Inferior parietal cortex (tissue), 1 donor: ENCODE results near the gene GRHPR.
"Not testable (repeated sequence)": the region's sequence is repeated elsewhere in the genome, so short reads cannot be mapped to it uniquely, and the experiment has no call there.

ENCODE experiments used
- DNase-seq: peaks from one replicate; pipeline ENCODE4 v3.0.0-alpha.2; 2016; ENCODE audit errors: extremely low spot score

The GRHPR gene

GRCh38 chr9:37421914-37422288 lies 595 bp upstream of the GRHPR start:
- peak; percentile 43 for DNase-seq

DNA sequence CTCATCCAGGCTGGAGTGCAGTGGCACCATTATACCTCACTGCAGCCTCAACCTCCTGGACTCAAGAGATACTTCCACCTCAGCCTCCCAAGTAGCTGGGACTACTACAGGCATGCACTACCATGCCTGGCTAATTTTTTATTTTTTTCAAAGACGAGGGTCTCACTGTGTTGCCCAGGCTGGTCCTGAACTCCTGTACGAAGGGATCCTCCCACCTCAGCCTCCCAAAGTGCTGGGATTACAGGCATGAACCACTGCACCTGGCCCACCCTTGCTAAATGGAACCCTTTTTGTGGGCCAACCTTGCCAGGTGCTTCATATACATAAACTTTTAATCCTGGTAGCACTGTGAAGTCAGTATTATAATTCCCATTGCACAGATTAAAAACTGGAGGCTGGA lies 1.0 kb downstream of the GRHPR start:
- no peak for DNase-seq

DNA sequence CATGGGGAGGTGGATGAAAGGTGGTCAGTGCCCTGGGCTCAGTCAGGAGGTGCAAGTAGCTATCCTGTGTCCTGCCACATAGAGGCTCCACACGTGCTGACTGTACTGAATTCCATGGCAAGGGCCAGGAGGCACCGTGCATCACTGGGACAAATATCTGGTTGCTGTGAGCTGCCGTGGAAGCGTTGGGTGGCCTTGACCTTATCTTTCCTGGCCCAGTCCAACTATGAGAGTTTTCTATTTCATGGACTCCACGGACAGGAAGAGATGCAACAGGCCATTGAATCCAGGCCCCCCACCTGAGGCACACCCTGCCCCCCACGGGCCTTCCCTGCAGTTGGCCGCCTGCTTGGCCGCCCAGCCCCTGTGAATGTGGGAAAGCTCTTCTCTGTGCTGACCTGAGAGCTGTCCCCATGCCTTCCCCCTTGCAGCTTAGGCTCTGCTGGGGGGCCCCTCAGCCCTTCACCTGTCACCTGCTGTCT lies 1.7 kb downstream of the GRHPR start:
- no peak for DNase-seq

- no peak for DNase-seq
These were observed 2.3 kb downstream of the GRHPR start for GRCh38 chr9:37424686-37425297.

DNA sequence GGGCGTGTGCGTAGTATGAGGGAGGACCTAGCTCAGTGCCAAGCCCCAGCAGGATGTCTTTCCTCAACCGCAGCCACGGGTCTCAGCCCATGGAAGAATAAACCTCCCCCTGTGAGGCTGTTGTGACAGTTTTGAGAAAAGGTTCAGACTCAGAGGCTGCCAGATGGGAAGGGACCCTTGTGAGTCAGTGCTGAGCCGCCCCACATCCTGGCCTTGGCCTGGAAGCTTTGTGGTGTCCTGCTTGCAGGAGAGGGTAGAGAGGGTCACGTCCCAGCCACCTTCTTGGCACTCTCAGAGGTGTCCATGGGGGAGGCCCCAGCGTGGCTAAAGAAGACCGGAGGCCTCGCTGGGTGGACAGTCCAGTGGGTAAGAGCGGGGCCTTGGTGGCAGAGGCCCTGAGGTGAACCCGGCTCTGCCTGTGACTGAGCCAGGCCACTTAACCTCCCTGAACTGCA lies 2.8 kb downstream of the GRHPR start:
- DNase-seq: no peak

- not testable (repeated sequence) for DNase-seq
These were observed 3.9 kb downstream of the GRHPR start for GRCh38 chr9:37426431-37426830.

DNA sequence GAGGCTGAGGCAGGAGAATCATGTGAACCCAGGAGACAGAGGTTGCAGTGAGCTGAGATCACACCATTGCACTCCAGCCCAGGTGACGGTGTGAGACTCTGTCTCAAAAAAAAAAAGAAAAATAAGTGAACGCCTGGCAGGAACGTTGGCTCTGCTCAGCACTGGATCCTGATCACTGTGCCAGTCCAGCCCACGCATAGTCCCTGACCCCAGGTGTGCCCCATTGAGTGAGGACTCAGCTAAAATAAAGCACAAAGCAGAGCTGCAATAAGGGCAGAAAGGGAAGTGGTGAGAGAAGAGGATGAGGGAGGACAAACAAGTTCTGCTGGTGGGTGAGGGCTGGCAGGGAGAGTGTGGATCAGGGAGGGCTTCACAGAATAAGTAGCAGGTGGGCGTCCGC lies 4.3 kb downstream of the GRHPR start:
- no peak for DNase-seq

- DNase-seq: no peak
These were observed 5.8 kb downstream of the GRHPR start for GRCh38 chr9:37428345-37428744.

- no peak for DNase-seq
These were observed 7.2 kb downstream of the GRHPR start for GRCh38 chr9:37429441-37430285.

DNA sequence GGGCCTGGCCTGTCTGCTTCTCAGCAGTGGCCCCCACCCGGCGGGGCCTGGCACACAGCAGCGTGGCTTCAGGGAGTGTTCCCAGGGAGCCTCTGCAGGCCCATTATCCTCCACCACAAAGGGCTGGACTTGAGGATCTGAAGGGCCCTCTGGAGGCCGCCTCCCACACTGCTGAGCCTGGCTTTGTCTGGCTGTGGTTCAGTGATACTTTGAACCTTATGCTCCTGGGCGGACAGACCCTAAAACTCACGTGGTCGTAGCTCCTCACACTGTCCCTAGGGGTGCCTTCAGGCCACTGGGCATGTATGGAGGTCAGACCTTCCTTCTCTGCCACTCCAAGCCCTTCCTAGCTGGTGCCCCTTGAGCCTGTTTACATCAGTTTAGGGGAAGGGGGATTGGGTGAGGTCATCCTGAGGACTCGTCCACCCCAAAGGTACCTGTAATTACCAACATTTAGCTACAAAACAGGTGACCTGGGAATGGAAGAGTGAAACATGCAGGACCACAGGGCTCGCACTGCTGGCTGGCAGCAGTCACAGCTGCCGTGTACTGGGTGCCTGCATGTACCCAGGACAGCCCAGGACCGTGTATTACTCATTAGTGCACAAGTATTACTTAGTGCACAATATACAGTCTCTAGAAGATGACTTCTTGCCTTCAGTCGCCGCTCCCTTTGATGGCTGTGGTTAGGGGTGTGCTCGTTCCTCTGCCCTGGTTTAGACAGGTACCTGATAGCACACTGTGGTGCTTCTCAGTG lies 8.5 kb downstream of the GRHPR start:
- peak; percentile 67 for DNase-seq

DNA sequence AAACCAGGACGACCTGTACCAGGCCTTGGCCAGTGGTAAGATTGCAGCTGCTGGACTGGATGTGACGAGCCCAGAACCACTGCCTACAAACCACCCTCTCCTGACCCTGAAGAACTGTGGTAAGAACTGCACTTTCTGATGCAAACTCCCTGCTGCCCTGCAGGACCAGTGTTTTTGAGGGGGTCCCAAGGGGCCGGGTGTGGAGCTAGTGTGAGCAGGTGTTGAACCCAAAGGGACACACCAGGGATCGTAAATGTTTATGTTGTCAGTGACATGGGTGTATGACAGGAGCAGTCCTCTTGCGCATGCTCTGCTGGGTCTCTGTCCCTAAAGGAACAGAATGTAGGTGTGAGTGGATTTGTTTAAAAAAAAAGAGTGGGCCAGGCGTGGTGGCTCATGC lies 9.5 kb downstream of the GRHPR start:
- no peak for DNase-seq

DNA sequence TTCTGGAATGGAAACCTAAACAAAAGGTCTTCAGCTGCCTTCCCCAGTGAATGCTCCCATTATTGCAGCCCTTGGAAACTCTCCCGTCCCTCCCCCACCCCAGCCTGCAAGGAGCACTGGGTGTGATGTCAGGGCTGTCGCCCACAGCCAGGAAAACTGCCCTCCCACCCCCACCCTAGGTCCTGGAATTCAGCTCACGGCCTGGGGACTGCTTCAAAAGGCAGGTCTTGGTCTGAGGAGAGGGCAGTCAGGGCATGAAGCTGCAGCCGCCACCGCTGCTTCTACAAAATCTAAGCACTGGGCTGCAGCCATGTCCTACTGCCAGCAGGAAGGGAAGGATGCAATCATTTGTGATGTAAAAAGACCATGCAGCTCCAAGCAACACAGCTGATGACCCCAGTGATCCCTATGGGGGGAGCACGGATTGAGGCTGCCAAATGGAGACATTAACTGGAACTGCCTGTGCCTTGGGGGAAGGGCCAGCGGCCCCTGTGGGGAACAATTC lies 11.4 kb downstream of the GRHPR start:
- peak; percentile 83 for DNase-seq

DNA sequence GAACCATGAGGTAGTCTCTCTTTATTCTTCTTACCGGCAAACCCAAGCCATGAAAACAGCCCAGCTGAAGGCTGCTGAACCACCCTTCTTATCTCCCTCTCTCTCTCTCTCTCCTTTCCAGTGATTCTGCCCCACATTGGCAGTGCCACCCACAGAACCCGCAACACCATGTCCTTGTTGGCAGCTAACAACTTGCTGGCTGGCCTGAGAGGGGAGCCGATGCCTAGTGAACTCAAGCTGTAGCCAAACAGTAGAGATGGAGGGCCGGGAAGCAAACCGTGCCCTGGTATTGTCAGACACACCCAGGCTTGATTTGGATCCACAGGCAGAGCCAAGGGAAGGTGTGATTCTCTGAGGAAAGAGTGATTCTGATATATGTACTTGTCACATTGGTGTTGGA lies 14.0 kb downstream of the GRHPR start:
- DNase-seq: no peak

GRCh38 chr9:37437010-37437409 lies 14.5 kb downstream of the GRHPR start:
- no peak for DNase-seq

GRCh38 chr9:37437621-37438020 lies 15.1 kb downstream of the GRHPR start:
- DNase-seq: no peak

DNA sequence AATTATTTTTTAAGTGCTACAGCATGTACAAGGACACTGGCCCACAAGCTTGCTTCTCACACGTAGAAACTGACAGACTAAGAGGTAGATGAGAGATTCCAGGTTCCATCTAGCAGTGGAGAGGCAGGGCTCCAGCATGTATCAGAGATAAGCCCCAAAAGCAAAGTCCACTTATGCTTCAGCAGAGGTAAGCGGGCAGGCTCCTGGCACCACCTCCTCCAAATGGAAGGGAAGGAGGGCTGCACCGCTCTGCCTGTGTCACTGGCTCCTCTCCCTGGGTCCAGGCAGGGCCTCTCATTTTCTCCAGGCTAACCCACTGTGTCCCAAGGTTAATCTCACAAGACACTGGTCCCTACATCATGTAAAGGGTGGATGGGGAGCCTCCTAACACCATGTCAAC lies 15.9 kb downstream of the GRHPR start:
- DNase-seq: no peak

DNA sequence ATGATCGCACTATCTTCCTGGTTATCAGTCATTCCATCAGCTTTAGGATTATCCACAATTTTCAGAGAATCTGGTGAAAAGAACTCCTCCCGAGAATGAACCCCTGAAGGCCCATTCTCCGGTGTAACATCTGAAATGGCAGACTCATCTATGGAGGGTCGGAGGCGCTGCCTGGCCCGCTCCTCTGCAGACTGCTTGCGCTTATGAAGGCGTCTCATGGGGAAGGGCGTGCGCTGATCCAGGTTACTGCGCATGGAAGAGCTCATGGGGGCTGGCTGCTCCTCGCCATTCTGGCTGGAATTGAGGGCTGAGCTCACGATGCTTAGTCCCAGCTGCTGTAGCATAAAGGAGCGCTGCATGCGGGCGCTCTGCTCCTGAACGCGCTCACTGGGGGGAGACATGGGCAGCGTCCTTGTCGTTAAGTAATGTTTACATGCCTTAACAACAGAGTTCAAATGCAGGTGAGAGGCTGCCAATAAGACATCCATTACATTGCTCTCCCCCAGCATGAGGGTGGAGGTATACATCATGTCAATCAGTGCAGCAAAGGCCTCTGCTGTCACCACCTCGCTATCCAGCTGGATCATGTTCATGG lies 19.4 kb downstream of the GRHPR start:
- DNase-seq: no peak

GRCh38 chr9:37442556-37442955 lies 20.1 kb downstream of the GRHPR start:
- DNase-seq: no peak

DNA sequence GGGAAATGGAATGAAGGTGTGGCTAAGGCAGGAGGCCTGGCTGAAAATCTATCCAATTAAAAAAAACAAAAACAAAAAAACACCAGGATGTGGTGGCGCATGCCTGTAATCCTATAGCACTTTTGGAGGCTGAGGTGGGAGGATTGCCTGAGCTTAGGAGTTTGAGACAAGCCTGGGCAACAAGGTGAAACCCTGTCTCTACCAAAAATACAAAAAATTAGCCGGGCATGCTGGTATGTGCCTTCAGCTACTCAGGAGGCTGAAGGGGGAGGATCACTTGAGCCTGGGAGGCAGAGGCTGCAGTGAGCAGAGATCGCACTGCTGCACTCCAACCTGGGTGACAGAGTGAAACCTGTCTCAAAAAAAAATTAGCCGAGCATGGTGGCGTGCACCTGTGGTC lies 21.1 kb downstream of the GRHPR start:
- no peak for DNase-seq

- no peak for DNase-seq
These were observed 22.4 kb downstream of the GRHPR start for GRCh38 chr9:37444890-37445289.

DNA sequence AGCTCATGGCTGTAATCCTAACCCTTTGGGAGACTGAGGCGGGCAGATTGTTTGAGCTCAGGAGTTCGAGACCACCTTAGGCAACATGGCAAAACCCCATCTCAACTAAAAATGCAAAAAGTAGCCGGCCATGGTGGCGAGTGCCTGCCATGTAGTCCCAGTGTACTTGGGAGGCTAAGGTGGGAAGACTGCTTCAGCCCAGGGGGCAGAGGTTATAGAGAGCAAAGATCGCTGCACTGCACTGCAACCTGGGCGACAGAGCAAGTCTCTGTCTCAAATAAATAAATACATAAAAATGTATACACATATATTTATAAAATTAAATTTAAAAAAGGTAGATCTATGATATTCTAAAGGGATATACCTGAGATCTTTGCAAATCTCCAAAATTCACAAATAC lies 23.3 kb downstream of the GRHPR start:
- DNase-seq: no peak

DNA sequence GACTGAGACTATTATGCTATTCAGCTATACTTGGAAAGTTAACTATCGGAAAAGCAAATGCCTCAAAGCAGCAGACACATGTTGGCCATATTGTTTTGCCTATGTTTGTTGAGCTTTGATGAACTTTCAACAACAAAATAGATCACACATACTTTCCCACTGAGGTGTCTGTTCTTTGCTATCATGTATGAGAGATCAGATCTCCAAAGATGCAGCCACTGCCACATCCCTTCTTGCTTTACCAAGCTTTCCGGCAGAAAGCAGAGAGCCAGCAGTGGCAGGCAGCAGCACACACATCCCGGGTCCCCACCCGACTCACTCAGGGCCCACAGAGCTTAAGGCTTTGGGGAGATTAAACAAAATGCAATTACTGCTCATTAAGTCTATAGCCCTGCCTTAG lies 23.9 kb downstream of the GRHPR start:
- DNase-seq: no peak
